Subcutaneous abdominal adipose tissue (tissue), 5 donors: ENCODE data around the gene INPP5B.
A peak's percentile ranks its signal among the peaks of the same experiment; 100 is the strongest.
"Not testable (repeated sequence)": the region's sequence is repeated elsewhere in the genome, so short reads cannot be mapped to it uniquely, and the experiment has no call there.

ENCODE experiments used
- H3K27ac ChIP-seq: one replicate; pipeline ENCODE4 v1.7.0; 2013; ENCODE audit warnings: low read depth, mild to moderate bottlenecking, inconsistent platforms, low read length, moderate library complexity
- H3K27me3 ChIP-seq, 5 donors: one replicate each; pipeline ENCODE4 v1.7.0; 2013; ENCODE audit warnings: low read length in 5 of 5, inconsistent platforms in 1 of 5; ENCODE audit not compliant: control insufficient read depth in 5 of 5, insufficient read depth in 4 of 5
- H3K36me3 ChIP-seq, 5 donors: one replicate each; pipeline ENCODE4 v1.7.0; 2013; ENCODE audit warnings: low read length in 5 of 5; ENCODE audit not compliant: control insufficient read depth in 5 of 5, insufficient read depth in 5 of 5
- H3K4me1 ChIP-seq, 5 donors: one replicate each; pipeline ENCODE4 v1.7.0; 2013; ENCODE audit warnings: low read length in 5 of 5, mild to moderate bottlenecking in 3 of 5, moderate library complexity in 1 of 5; ENCODE audit not compliant: control insufficient read depth in 5 of 5, insufficient read depth in 5 of 5
- H3K4me3 ChIP-seq, 5 donors: one replicate each; pipeline ENCODE4 v1.7.0; 2013; ENCODE audit warnings: low read length in 5 of 5, low read depth in 1 of 5
- H3K9ac ChIP-seq, 5 donors: one replicate each; pipeline ENCODE4 v1.7.0; 2013; ENCODE audit warnings: low read length in 5 of 5, mild to moderate bottlenecking in 4 of 5, moderate library complexity in 3 of 5
- H3K9me3 ChIP-seq, 5 donors: one replicate each; pipeline ENCODE4 v1.7.0; 2013; ENCODE audit warnings: low read length in 5 of 5; ENCODE audit not compliant: control insufficient read depth in 5 of 5
- donor health status: healthy.
- donor health status: healthy.
- donor health status: healthy.
- donor health status: healthy.
- donor health status: healthy.

The INPP5B gene

DNA sequence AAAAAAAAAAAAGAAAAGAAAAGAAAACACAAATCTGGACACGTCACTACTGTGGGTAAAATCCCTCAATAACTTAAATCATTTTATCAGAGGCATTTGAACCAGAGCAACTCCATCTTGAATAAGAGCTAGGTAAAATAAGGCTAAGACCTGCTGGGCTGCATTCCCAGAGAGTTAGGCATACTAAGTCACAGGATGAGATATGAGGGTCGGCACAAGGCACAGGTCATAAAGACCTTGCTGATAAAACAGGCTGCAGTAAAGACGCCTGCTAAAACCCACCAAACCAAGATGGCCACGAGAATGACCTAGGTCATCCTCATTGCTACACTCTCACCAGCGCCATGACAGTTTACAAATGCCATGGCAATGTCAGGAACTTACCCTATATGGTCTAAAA, 43.9 kb downstream of the INPP5B start:
- no peaks in the 10 kb centered on the region for H3K27me3 ChIP-seq

DNA sequence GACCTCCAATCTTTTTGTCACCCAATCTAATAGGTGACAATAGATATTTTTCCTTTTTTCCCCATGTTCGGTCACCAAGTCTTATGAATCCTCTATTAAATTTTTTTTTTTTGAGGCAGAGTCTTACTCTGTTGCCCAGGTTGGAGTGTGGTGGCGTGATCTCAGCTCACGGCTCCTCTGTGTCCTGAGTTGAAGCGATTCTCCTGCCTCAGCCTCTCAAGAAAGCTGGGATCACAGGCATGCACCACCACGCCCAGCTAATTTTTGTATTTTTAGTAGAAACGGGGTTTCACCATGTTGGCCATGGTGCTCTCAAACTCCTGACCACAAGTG, 45.0 kb downstream of the INPP5B start:
- Histone ChIP-seq H3K36me3 (peaks cover 0 to 11% (median 2%) of the 10 kb centered on the region in 5 donors), H3K27me3 (no peaks in the 10 kb centered on the region), H3K27ac (no peak overlapping the region), H3K4me3 (no peak overlapping the region), H3K9me3 (no peaks in the 10 kb centered on the region), H3K4me1 (peaks cover 0 to 5% (median 0%) of the 10 kb centered on the region in 5 donors), H3K9ac (peak overlapping the region in 1 of 5 donors; percentile 21)

More for the DNA sequence above, 43.9 kb downstream of the INPP5B start:
- Histone ChIP-seq H3K4me1 (peaks cover 0 to 5% (median 0%) of the 10 kb centered on the region in 5 donors), H3K9me3 (no peaks in the 10 kb centered on the region), H3K4me3 (no peak overlapping the region), H3K9ac (no peak overlapping the region), H3K27ac (no peak overlapping the region), H3K36me3 (peaks cover 0 to 11% (median 2%) of the 10 kb centered on the region in 5 donors)

DNA sequence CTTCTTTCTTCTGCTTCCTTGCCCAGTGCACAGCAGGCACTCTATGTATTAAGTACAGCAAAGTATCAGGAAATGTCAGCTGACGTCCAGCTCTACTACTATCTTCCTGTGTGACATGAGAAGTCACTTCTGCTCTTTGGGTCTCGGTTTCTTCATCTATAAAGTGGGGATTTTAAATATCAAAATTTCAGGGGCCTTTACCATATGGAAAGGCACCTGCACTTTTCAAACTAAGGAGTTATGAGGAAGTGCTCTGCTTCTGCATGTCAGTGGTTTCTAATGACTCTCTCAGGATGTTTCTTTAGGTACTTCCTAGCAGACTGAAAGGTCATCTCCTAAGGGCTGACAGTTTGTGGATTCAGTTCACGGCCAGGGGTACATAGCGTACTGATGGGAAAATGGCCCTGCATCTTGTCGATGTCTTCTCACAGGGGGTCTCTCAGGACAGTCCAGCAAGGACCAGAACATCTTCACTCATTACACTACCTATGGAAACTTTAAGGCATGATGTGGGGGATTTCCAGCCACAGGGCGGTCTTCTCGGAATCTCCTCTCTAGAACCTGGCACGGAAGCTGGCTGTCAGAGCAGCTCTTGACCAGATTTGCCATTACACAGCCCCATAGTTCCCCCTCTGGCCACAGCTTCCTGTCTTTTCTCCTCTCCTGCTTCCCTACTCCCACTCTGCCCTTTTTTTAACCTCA, 45.5 kb downstream of the INPP5B start:
- H3K9ac ChIP-seq: peak overlapping the region in 1 of 5 donors; percentile 21
- no peaks in the 10 kb centered on the region for H3K27me3 ChIP-seq
- no peak overlapping the region for H3K4me3 ChIP-seq
- peaks cover 0 to 11% (median 2%) of the 10 kb centered on the region in 5 donors for H3K36me3 ChIP-seq
- no peak overlapping the region for H3K27ac ChIP-seq
- peaks cover 0 to 5% (median 0%) of the 10 kb centered on the region in 5 donors for H3K4me1 ChIP-seq
- no peaks in the 10 kb centered on the region for H3K9me3 ChIP-seq

- H3K4me3 ChIP-seq, H3K27me3 ChIP-seq, H3K9me3 ChIP-seq, H3K9ac ChIP-seq, H3K27ac ChIP-seq, H3K4me1 ChIP-seq: not testable (repeated sequence)
- H3K36me3 ChIP-seq: peaks cover 0 to 11% (median 3%) of the 10 kb centered on the region in 5 donors
These were observed 49.3 kb downstream of the INPP5B start for GRCh38 chr1:37897563-37897962.

DNA sequence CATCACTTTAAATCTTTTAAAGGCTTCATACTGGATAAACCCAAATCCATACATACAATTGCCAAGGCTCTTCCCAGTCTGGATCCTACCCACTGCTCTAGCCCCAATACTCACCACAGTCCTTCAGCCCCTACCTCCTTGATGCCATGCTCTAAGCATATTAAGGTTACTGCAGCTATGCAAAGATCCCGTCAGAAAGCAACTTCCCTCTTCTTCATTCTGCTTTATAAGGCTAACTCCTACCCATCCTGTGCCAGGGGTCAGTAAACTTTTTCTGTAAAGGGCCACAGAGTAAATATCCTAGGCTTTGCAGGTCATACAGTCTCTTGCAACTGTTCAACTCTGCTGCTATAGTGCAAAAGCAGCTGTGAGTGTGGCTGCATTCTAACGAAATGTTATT, 53.2 kb downstream of the INPP5B start:
- Histone ChIP-seq H3K4me1 (no peaks in the 10 kb centered on the region), H3K9me3 (peaks cover 0 to 2% (median 0%) of the 10 kb centered on the region in 5 donors), H3K4me3 (no peak overlapping the region), H3K27ac (no peak overlapping the region), H3K9ac (no peak overlapping the region), H3K27me3 (no peaks in the 10 kb centered on the region), H3K36me3 (peaks cover 9 to 20% (median 15%) of the 10 kb centered on the region in 5 donors)

DNA sequence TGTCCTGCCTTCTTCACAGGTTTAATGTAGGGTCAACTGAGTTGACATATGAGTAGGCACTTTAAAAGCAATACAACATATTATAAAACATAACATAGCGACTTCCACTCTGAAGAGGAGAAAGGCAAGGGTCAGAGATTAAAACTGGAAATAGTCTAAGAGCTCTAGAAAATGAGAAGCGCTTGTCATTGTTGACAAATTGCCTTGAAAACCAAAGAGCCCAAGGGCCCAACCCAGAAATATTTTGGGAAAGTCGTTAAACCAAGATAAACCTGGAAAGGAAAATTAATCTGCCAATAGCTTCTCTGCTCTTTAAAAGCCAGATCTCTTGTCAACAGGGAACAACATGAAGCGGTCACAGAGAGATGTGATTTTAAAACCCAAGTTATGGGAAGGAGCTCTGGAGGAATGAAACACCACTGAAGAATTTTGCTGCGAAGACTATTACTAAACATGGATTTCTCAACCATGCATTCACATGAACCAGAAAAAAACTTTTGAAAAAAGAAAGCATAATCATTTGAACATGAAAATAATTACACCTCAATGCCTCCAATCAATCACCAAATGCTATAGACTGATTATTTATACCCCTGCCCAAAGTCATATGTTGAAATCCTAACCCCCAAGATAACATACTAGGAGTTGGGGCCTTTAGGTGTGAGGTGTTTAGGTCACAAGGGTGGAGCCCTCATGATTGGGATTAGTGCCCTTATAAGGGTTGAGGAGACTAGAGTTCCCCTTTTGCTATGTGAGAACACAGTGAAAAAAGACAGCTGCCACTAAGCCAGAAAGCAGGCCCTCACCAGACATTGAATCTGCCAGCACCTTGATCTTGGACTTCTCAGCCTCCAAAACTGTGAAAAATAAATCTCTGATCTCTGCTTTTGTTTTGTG, 54.5 kb downstream of the INPP5B start:
- peaks cover 0 to 2% (median 0%) of the 10 kb centered on the region in 5 donors for H3K9me3 ChIP-seq
- peaks cover 19 to 33% (median 27%) of the 10 kb centered on the region in 5 donors for H3K36me3 ChIP-seq
- H3K27ac ChIP-seq: peak overlapping the region; percentile 63
- no peak overlapping the region for H3K4me3 ChIP-seq
- H3K4me1 ChIP-seq: no peaks in the 10 kb centered on the region
- peak overlapping the region in 2 of 5 donors; percentile 1 to 33 for H3K9ac ChIP-seq
- H3K27me3 ChIP-seq: no peaks in the 10 kb centered on the region

- Histone ChIP-seq H3K27me3 (no peaks in the 10 kb centered on the region), H3K9me3 (peaks cover 0 to 2% (median 0%) of the 10 kb centered on the region in 5 donors), H3K36me3 (peaks cover 30 to 49% (median 44%) of the 10 kb centered on the region in 5 donors), H3K9ac (peak overlapping the region in 2 of 5 donors; percentile 11 to 46), H3K27ac (no peak overlapping the region), H3K4me1 (no peaks in the 10 kb centered on the region), H3K4me3 (no peak overlapping the region)
These were observed 56.4 kb downstream of the INPP5B start for GRCh38 chr1:37890378-37891014.

DNA sequence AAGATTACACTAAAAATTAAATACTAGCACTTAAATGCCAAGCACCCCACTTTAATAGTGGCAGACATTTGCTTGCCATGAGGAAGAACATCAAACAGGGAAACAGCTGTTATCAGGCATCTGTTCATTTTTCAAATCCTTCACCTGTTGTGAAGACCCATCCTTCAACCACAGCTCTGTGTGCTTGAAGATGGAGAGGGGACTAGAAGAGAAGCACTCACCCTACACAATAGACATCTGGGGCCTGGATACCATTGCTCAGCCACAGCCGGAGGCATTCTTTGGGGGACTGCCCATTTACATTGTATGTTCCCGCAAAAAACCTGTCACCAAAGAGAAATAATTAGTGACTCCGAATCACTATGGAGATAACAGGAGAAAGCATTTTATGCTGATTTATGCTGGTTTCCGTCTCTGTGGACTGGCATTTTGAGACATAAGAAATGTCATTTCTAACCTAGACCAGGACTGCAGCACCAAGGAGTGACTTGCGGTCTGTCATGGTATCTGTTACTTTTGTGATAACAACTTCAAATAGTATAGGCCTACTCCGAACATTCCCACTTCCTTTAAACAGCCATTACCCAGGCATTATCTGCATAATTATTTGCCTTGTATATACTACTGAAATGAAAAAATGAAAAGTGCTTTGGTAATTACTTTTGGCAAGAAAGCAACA, 58.7 kb downstream of the INPP5B start:
- Histone ChIP-seq H3K36me3 (peaks cover 35 to 61% (median 57%) of the 10 kb centered on the region in 5 donors), H3K27me3 (no peaks in the 10 kb centered on the region), H3K4me3 (no peak overlapping the region), H3K27ac (no peak overlapping the region), H3K9me3 (peaks cover 0 to 2% (median 0%) of the 10 kb centered on the region in 5 donors), H3K4me1 (no peaks in the 10 kb centered on the region), H3K9ac (no peak overlapping the region)

DNA sequence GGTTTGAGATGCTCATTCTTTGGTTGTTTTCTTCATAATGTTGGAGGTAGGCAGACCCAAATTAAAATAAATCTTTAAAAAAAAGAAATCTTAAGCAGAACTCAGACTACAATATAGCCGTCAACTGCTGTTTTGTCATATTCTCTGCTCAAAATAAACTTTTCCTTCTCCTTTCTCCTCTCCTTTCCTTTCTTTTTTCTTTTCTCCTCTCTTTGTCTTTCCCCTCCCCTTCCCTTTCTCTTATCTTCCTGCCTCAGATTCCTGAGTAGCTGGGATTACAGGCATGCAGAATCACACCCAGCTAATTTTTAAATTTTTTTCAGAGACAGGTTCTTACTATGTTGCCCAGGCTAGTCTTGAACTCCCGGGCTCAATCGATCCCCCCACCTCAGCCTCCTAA, 62.7 kb downstream of the INPP5B start:
- Histone ChIP-seq H3K36me3 (peaks cover 49 to 88% (median 79%) of the 10 kb centered on the region in 5 donors), H3K4me1 (no peaks in the 10 kb centered on the region), H3K9me3 (no peaks in the 10 kb centered on the region), H3K4me3 (no peak overlapping the region), H3K9ac (no peak overlapping the region), H3K27me3 (no peaks in the 10 kb centered on the region), H3K27ac (no peak overlapping the region)
